ENCODE data around the gene SNAP25. TPM values are rescaled to one million over a fixed set of nuclear protein-coding genes. Genes with fewer than 3 reads are reported as not detected.

The SNAP25 gene
- total RNA-seq, 1 donor from 2014 or later: 0.60 TPM

- no peaks in the 10 kb centered on the region for H3K27me3 Mint-ChIP-seq (ENCODE audit: low read depth)
- TF ChIP-seq, protein P1, sequence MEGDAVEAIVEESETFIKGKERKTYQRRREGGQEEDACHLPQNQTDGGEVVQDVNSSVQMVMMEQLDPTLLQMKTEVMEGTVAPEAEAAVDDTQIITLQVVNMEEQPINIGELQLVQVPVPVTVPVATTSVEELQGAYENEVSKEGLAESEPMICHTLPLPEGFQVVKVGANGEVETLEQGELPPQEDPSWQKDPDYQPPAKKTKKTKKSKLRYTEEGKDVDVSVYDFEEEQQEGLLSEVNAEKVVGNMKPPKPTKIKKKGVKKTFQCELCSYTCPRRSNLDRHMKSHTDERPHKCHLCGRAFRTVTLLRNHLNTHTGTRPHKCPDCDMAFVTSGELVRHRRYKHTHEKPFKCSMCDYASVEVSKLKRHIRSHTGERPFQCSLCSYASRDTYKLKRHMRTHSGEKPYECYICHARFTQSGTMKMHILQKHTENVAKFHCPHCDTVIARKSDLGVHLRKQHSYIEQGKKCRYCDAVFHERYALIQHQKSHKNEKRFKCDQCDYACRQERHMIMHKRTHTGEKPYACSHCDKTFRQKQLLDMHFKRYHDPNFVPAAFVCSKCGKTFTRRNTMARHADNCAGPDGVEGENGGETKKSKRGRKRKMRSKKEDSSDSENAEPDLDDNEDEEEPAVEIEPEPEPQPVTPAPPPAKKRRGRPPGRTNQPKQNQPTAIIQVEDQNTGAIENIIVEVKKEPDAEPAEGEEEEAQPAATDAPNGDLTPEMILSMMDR (IDR thresholded peaks at IDR 0.05): no peak
- no peak for DNase-seq (ENCODE audit: low spot score)
- H3K36me3 Mint-ChIP-seq (ENCODE audit: low read depth): no peaks in the 10 kb centered on the region
- H3K4me1 Mint-ChIP-seq (ENCODE audit: low read depth): peaks cover 54% of the 10 kb centered on the region
- no peak overlapping the region for H3K4me3 Mint-ChIP-seq (ENCODE audit: unreplicated experiment)
- H3K9me3 Mint-ChIP-seq (ENCODE audit: low read depth): peaks cover 3% of the 10 kb centered on the region
- no peak overlapping the region for H3K27ac Mint-ChIP-seq (ENCODE audit: unreplicated experiment)
Observed at GRCh38 chr20:10312111-10312510, 93.5 kb downstream of the SNAP25 start.

DNA sequence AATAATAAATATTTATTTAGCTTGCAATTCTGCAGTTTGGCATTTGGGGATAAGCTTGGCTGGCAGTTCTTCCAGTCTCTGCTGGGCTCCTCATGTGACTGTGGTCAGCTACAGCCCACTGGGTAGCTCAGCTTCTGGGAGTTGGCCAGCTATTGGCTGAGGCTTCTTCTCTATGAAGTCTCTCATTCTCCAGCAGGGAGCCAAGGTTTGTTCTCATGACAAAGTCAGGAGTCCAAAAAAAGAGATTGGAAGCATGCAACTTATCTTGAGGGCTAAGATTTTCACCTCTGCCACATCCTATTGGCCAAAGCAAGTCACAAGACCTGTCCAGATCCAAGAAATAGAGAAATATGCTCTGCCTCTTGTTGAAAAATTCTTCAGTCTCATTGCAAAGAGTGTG lies 94.6 kb downstream of the SNAP25 start:
- Mint-ChIP-seq H3K9me3 (ENCODE audit: low read depth) (peaks cover 3% of the 10 kb centered on the region), H3K27me3 (ENCODE audit: low read depth) (no peaks in the 10 kb centered on the region), H3K4me1 (ENCODE audit: low read depth) (peaks cover 46% of the 10 kb centered on the region), H3K36me3 (ENCODE audit: low read depth) (no peaks in the 10 kb centered on the region), H3K4me3 (ENCODE audit: unreplicated experiment) (no peak overlapping the region), H3K27ac (ENCODE audit: unreplicated experiment) (no peak overlapping the region)
- TF ChIP-seq, protein P1 (IDR thresholded peaks at IDR 0.05): no peak
- no peak for DNase-seq (ENCODE audit: low spot score)

DNA sequence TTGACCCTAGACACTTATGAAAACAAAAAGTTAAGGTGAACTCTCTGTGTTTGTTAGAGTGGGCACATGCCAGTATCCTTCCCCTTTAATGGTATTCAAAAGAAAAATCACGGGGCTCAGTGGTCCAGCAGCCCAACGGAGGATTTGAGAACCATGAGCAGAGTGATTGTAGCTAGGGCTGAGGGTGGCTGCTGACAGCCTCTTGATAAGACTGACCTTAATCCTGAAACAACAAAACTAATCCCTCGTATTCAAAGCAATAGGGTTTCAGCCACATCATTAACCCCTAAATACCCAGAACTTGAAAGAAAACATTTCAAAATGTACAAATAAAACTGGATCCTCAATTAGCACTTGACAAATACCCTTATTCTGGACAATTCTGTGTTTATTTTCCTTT lies 95.1 kb downstream of the SNAP25 start:
- peak overlapping the region; percentile 86 for H3K27ac Mint-ChIP-seq (ENCODE audit: unreplicated experiment)
- TF ChIP-seq, protein P1 (IDR thresholded peaks at IDR 0.05): no peak
- H3K4me1 Mint-ChIP-seq (ENCODE audit: low read depth): peaks cover 48% of the 10 kb centered on the region
- H3K36me3 Mint-ChIP-seq (ENCODE audit: low read depth): no peaks in the 10 kb centered on the region
- H3K4me3 Mint-ChIP-seq (ENCODE audit: unreplicated experiment): peak overlapping the region; percentile 35
- no peak for DNase-seq (ENCODE audit: low spot score)
- H3K9me3 Mint-ChIP-seq (ENCODE audit: low read depth): peaks cover 3% of the 10 kb centered on the region
- no peaks in the 10 kb centered on the region for H3K27me3 Mint-ChIP-seq (ENCODE audit: low read depth)

DNA sequence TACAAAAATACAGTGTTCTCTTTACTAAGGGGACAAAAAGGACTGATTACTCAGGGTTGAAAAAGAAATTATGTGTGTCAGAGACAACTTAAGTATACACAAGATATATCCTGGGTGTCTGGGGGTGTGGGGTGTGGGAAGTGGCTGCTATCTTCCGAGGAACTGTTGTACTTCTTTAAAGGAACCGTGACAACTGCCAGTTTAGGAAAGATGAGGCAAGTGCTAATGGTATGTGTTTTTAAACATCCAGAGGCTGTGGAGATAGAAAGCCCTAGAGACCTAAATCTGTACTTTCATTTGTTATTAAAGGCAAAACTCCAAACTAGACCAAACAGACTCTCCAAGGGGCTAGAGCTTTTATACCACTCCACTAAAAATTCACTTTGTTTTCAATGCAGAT lies 95.6 kb downstream of the SNAP25 start:
- no peak for DNase-seq (ENCODE audit: low spot score)
- Mint-ChIP-seq H3K4me3 (ENCODE audit: unreplicated experiment) (peak overlapping the region; percentile 35), H3K36me3 (ENCODE audit: low read depth) (no peaks in the 10 kb centered on the region), H3K9me3 (ENCODE audit: low read depth) (peaks cover 3% of the 10 kb centered on the region), H3K4me1 (ENCODE audit: low read depth) (peaks cover 43% of the 10 kb centered on the region), H3K27me3 (ENCODE audit: low read depth) (no peaks in the 10 kb centered on the region), H3K27ac (ENCODE audit: unreplicated experiment) (peak overlapping the region; percentile 86)
- TF ChIP-seq, protein P1 (IDR thresholded peaks at IDR 0.05): no peak

- H3K36me3 Mint-ChIP-seq (ENCODE audit: low read depth): no peaks in the 10 kb centered on the region
- TF ChIP-seq, protein P1 (IDR thresholded peaks at IDR 0.05): no peak
- no peaks in the 10 kb centered on the region for H3K27me3 Mint-ChIP-seq (ENCODE audit: low read depth)
- H3K27ac Mint-ChIP-seq (ENCODE audit: unreplicated experiment): no peak overlapping the region
- no peak for DNase-seq (ENCODE audit: low spot score)
- no peak overlapping the region for H3K4me3 Mint-ChIP-seq (ENCODE audit: unreplicated experiment)
- H3K4me1 Mint-ChIP-seq (ENCODE audit: low read depth): peaks cover 38% of the 10 kb centered on the region
- peaks cover 3% of the 10 kb centered on the region for H3K9me3 Mint-ChIP-seq (ENCODE audit: low read depth)
Observed at GRCh38 chr20:10315138-10315537, 96.5 kb downstream of the SNAP25 start.
